ENCODE data around the gene ESPN.

The ESPN gene

GRCh38 chr1:6498576-6499111, 74.1 kb downstream of the ESPN start:
- H3K4me2 ChIP-seq (ENCODE audit: low read depth, low read length, poor library complexity, severe bottlenecking): no peak overlapping the region
- no peaks in the 10 kb centered on the region for H3K9me2 ChIP-seq (replicated peaks; ENCODE audit: low read depth, low read length)
- H3K27me3 ChIP-seq (ENCODE audit: insufficient read depth, low read length, poor library complexity, severe bottlenecking): no peaks in the 10 kb centered on the region
- no peak overlapping the region for H2AFZ ChIP-seq (ENCODE audit: low read length)
- H3K36me3 ChIP-seq (ENCODE audit: insufficient read depth, low read length): no peaks in the 10 kb centered on the region
- no peaks in the 10 kb centered on the region for H3K9me3 ChIP-seq (ENCODE audit: insufficient read depth, low read depth, low read length)
- no peaks in the 10 kb centered on the region for H3F3A ChIP-seq (ENCODE audit: low read depth)
- H3K4me3 ChIP-seq (ENCODE audit: low read length, poor library complexity, severe bottlenecking): no peak overlapping the region
- H3K79me2 ChIP-seq (ENCODE audit: insufficient read depth, low read length): no peaks in the 10 kb centered on the region
- no peak overlapping the region for H3K9ac ChIP-seq (ENCODE audit: low read depth, low read length, poor library complexity, severe bottlenecking)
- TF ChIP-seq EZH2phosphoT487 (IDR thresholded peaks at IDR 0.05; ENCODE audit: borderline replicate concordance) (no peak), CTCF (conservative IDR thresholded peaks at IDR 0.05; ENCODE audit: low read length) (no peak)
- H3K4me1 ChIP-seq (ENCODE audit: insufficient read depth, low read length, poor library complexity, severe bottlenecking): peaks cover 17% of the 10 kb centered on the region
- H4K20me1 ChIP-seq (ENCODE audit: insufficient read depth, low read length, poor library complexity, severe bottlenecking): no peaks in the 10 kb centered on the region

DNA sequence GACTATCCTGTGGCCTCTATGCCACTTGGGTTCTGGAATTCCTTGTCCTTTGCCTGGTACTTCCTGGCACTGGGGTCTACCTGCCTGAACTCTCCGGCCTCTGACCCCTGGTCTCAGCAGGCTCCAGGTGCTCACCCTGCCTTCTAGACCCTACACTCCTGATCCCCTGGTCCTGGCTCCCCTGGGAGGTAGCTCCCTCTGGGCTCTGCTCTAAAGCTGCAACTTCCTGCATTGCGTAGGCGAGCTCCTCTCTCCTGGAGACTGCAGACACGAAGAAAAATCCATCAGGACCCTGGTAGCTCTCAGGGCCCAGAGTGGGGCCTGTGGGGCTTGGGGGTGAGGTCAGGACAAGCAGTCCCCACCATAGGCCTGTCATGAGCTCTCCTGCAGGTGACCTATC, 74.7 kb downstream of the ESPN start:
- Histone ChIP-seq H3K4me1 (ENCODE audit: insufficient read depth, low read length, poor library complexity, severe bottlenecking) (peaks cover 17% of the 10 kb centered on the region), H3K9me3 (ENCODE audit: insufficient read depth, low read depth, low read length) (no peaks in the 10 kb centered on the region), H3F3A (ENCODE audit: low read depth) (no peaks in the 10 kb centered on the region), H3K79me2 (ENCODE audit: insufficient read depth, low read length) (no peaks in the 10 kb centered on the region), H3K9ac (ENCODE audit: low read depth, low read length, poor library complexity, severe bottlenecking) (no peak overlapping the region), H3K9me2 (replicated peaks; ENCODE audit: low read depth, low read length) (no peaks in the 10 kb centered on the region), H3K27me3 (ENCODE audit: insufficient read depth, low read length, poor library complexity, severe bottlenecking) (no peaks in the 10 kb centered on the region), H3K4me2 (ENCODE audit: low read depth, low read length, poor library complexity, severe bottlenecking) (no peak overlapping the region), H2AFZ (ENCODE audit: low read length) (no peak overlapping the region), H3K36me3 (ENCODE audit: insufficient read depth, low read length) (no peaks in the 10 kb centered on the region), H4K20me1 (ENCODE audit: insufficient read depth, low read length, poor library complexity, severe bottlenecking) (no peaks in the 10 kb centered on the region), H3K4me3 (ENCODE audit: low read length, poor library complexity, severe bottlenecking) (no peak overlapping the region)
- TF ChIP-seq CTCF (conservative IDR thresholded peaks at IDR 0.05; ENCODE audit: low read length) (no peak), EZH2phosphoT487 (IDR thresholded peaks at IDR 0.05; ENCODE audit: borderline replicate concordance) (no peak)

DNA sequence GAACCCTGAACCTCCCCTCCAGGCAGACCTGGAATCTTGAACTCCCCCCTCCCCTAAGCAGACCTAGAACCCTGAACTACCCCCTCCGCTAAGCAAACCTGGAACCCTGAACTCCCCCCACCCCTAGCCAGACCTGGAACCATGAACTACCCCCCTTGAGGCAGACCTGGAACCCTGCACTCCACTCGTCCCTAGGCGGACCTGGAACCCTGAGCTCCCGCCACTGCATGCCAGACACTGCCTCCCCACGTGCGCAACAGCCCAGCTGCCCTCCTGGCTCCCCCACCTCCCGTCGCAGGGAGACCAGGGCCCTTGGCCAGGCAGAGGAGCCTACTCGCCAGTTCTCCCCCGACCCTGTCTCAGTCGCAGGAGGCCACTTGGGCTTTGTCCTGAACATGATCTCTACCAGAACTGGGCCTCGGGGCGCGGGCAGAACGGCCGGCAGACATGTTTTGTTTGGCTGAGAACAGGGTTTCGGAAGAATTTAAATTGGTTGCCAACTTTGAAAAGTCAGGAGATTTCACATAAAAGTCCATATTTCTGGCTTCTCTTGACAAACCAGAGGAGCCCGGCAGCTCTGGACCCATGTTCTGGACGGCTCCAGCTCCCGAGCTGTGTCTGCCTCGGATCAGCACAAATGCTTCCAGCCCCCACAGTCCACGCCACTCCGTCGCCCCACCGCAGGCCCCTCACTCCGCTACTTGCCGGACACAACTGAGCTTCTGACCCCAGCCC, 76.1 kb downstream of the ESPN start:
- TF ChIP-seq CTCF (conservative IDR thresholded peaks at IDR 0.05; ENCODE audit: low read length): no peak
- no peak for TF ChIP-seq EZH2phosphoT487 (IDR thresholded peaks at IDR 0.05; ENCODE audit: borderline replicate concordance)
- Histone ChIP-seq H3K4me2 (ENCODE audit: low read depth, low read length, poor library complexity, severe bottlenecking) (no peak overlapping the region), H3K9me3 (ENCODE audit: insufficient read depth, low read depth, low read length) (no peaks in the 10 kb centered on the region), H4K20me1 (ENCODE audit: insufficient read depth, low read length, poor library complexity, severe bottlenecking) (no peaks in the 10 kb centered on the region), H3K27me3 (ENCODE audit: insufficient read depth, low read length, poor library complexity, severe bottlenecking) (no peaks in the 10 kb centered on the region), H3F3A (ENCODE audit: low read depth) (no peaks in the 10 kb centered on the region), H3K9me2 (replicated peaks; ENCODE audit: low read depth, low read length) (no peaks in the 10 kb centered on the region), H3K4me1 (ENCODE audit: insufficient read depth, low read length, poor library complexity, severe bottlenecking) (peaks cover 13% of the 10 kb centered on the region), H3K36me3 (ENCODE audit: insufficient read depth, low read length) (no peaks in the 10 kb centered on the region), H2AFZ (ENCODE audit: low read length) (no peak overlapping the region), H3K79me2 (ENCODE audit: insufficient read depth, low read length) (no peaks in the 10 kb centered on the region), H3K9ac (ENCODE audit: low read depth, low read length, poor library complexity, severe bottlenecking) (no peak overlapping the region), H3K4me3 (ENCODE audit: low read length, poor library complexity, severe bottlenecking) (no peak overlapping the region)

Measured in Loucy (cell line).